ENCODE results near the gene DHRSX.
"Not testable (repeated sequence)": the region's sequence is repeated elsewhere in the genome, so short reads cannot be mapped to it uniquely, and the experiment has no call there.

GRCh38 chrX:2389731-2390130, 111.0 kb downstream of the DHRSX start:
- TF ChIP-seq, protein P1, sequence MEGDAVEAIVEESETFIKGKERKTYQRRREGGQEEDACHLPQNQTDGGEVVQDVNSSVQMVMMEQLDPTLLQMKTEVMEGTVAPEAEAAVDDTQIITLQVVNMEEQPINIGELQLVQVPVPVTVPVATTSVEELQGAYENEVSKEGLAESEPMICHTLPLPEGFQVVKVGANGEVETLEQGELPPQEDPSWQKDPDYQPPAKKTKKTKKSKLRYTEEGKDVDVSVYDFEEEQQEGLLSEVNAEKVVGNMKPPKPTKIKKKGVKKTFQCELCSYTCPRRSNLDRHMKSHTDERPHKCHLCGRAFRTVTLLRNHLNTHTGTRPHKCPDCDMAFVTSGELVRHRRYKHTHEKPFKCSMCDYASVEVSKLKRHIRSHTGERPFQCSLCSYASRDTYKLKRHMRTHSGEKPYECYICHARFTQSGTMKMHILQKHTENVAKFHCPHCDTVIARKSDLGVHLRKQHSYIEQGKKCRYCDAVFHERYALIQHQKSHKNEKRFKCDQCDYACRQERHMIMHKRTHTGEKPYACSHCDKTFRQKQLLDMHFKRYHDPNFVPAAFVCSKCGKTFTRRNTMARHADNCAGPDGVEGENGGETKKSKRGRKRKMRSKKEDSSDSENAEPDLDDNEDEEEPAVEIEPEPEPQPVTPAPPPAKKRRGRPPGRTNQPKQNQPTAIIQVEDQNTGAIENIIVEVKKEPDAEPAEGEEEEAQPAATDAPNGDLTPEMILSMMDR (conservative IDR thresholded peaks at IDR 0.05): not testable (repeated sequence)
- not testable (repeated sequence) for TF ChIP-seq ZFX (IDR thresholded peaks at IDR 0.05)

Data from C4-2B (cell line).